Trophoblast cell (in vitro differentiated cells and primary cell): Measurements from ENCODE around the gene MPZL3.
A peak's percentile ranks its signal among the peaks of the same experiment; 100 is the strongest.

Experiments used
- DNase-seq, 2 donors: peaks; one replicate each; pipeline ENCODE4 v3.0.0-alpha.2; 2016
- H2AFZ ChIP-seq: 2 replicates; pipeline ENCODE4 v1.6.1; 2013; ENCODE audit warnings: low read length, moderate library complexity, mild to moderate bottlenecking; ENCODE audit not compliant: insufficient read depth, poor library complexity
- H2AK5ac ChIP-seq: 2 replicates; pipeline ENCODE4 v1.6.1; 2013; ENCODE audit warnings: mild to moderate bottlenecking, low read length
- H2BK120ac ChIP-seq: 2 replicates; pipeline ENCODE4 v1.6.1; 2013; ENCODE audit warnings: low read length, mild to moderate bottlenecking, moderate library complexity; ENCODE audit not compliant: insufficient read depth, poor library complexity
- H2BK12ac ChIP-seq: 2 replicates; pipeline ENCODE4 v1.6.1; 2013; ENCODE audit warnings: mild to moderate bottlenecking, low read length, moderate library complexity
- H2BK5ac ChIP-seq: 2 replicates; pipeline ENCODE4 v1.6.1; 2013; ENCODE audit warnings: low read length, low read depth, moderate library complexity, mild to moderate bottlenecking; ENCODE audit not compliant: poor library complexity
- H3K14ac ChIP-seq: 2 replicates; pipeline ENCODE4 v1.6.1; 2013; ENCODE audit warnings: mild to moderate bottlenecking, low read length
- H3K18ac ChIP-seq: 2 replicates; pipeline ENCODE4 v1.6.1; 2013; ENCODE audit warnings: mild to moderate bottlenecking, low read length
- H3K23ac ChIP-seq: 2 replicates; pipeline ENCODE4 v1.6.1; 2013; ENCODE audit warnings: low read length
- H3K27ac ChIP-seq: 2 replicates; pipeline ENCODE4 v1.5.1; 2013; ENCODE audit warnings: low read depth, mild to moderate bottlenecking, inconsistent platforms, low read length, moderate library complexity
- H3K27me3 ChIP-seq: 2 replicates; pipeline ENCODE4 v1.6.1; 2013; ENCODE audit warnings: inconsistent platforms, mild to moderate bottlenecking, low read length, moderate library complexity; ENCODE audit not compliant: insufficient read depth
- H3K36me3 ChIP-seq, 2 experiments: 1 replicate in 1 of 2; 2 replicates in 1 of 2; pipeline ENCODE4 v1.6.1; 2013; ENCODE audit warnings: low read length in 2 of 2, mild to moderate bottlenecking in 2 of 2, moderate library complexity in 1 of 2; ENCODE audit not compliant: insufficient read depth in 2 of 2, control insufficient read depth in 1 of 2
- H3K4ac ChIP-seq: 2 replicates; pipeline ENCODE4 v1.6.1; 2013; ENCODE audit warnings: low read depth, mild to moderate bottlenecking, low read length, moderate library complexity
- H3K4me1 ChIP-seq, 2 experiments: 1 replicate in 1 of 2; 2 replicates in 1 of 2; pipeline ENCODE4 v1.6.1; 2013; ENCODE audit warnings: low read length in 2 of 2, mild to moderate bottlenecking in 2 of 2, moderate library complexity in 1 of 2; ENCODE audit not compliant: insufficient read depth in 2 of 2, control insufficient read depth in 1 of 2
- H3K4me2 ChIP-seq: 2 replicates; pipeline ENCODE4 v1.6.1; 2013; ENCODE audit warnings: inconsistent platforms, mild to moderate bottlenecking, low read length, moderate library complexity
- H3K4me3 ChIP-seq: 2 replicates; pipeline ENCODE4 v1.5.1; 2013; ENCODE audit warnings: mild to moderate bottlenecking, low read depth, low read length, inconsistent platforms
- H3K79me1 ChIP-seq: one replicate; pipeline ENCODE4 v1.6.1; 2013; ENCODE audit warnings: low read length
- H3K79me2 ChIP-seq: 2 replicates; pipeline ENCODE4 v1.6.1; 2013; ENCODE audit warnings: low read length, mild to moderate bottlenecking; ENCODE audit not compliant: control insufficient read depth, insufficient read depth, poor library complexity
- H3K9ac ChIP-seq: 2 replicates; pipeline ENCODE4 v1.6.1; 2013; ENCODE audit warnings: mild to moderate bottlenecking, low read length
- H3K9me3 ChIP-seq: 2 replicates; pipeline ENCODE4 v1.6.1; 2013; ENCODE audit warnings: low read depth, mild to moderate bottlenecking, control low read depth, inconsistent platforms, low read length; ENCODE audit not compliant: insufficient read depth
- H4K12ac ChIP-seq: 2 replicates; pipeline ENCODE4 v1.6.1; 2013; ENCODE audit warnings: low read depth, mild to moderate bottlenecking, low read length, moderate library complexity
- H4K8ac ChIP-seq: 2 replicates; pipeline ENCODE4 v1.6.1; 2013; ENCODE audit warnings: low read depth, mild to moderate bottlenecking, low read length, moderate library complexity
- H4K91ac ChIP-seq: one replicate; pipeline ENCODE4 v1.6.1; 2013; ENCODE audit warnings: low read depth, mild to moderate bottlenecking, low read length, moderate library complexity
- WGBS: extraction: QIAGEN DNeasy Blood & Tissue Kit; methylation state at CpG from one replicate; pipeline ENCODE4 v1.1.7; 2013; ENCODE audit warnings: missing lambda C conversion rate; ENCODE audit not compliant: insufficient read length, insufficient coverage; ENCODE audit errors: extremely low coverage; 5-methylcytosine and 5-hydroxymethylcytosine counted together

Gene MPZL3

DNA sequence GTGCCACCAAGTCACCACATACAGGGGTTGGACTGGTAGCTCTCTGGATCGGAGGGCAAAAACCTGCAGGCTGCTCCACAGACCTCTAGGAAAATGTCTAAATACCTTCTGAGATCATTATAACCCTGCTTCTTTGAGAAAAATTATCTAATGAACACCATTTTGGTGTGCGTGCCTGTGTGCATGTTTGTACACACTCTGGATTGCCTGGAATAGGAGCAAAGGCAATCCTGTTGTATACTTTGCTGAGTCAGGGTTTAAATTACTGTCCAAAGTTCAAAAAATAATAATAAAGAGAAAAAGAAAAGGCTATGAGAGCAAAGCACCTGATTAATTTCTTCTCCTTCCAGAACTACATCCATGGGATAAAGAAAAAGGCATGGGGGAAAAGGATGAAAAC, 38.4 kb downstream of the MPZL3 start:
- Histone ChIP-seq H3K79me1 (no peaks in the 10 kb centered on the region), H3K9ac (no peak overlapping the region), H3K14ac (no peak overlapping the region), H3K27ac (no peak overlapping the region), H3K27me3 (no peaks in the 10 kb centered on the region), H3K9me3 (no peaks in the 10 kb centered on the region), H4K8ac (no peak overlapping the region), H4K91ac (no peak overlapping the region), H2BK12ac (no peak overlapping the region), H2BK120ac (no peak overlapping the region), H3K18ac (no peak overlapping the region), H3K4me2 (no peak overlapping the region), H3K79me2 (no peaks in the 10 kb centered on the region), H3K4me1 (peaks cover 0 to 2% of the 10 kb centered on the region in 2 experiments), H2AK5ac (no peak overlapping the region), H2BK5ac (no peak overlapping the region), H3K4me3 (no peak overlapping the region), H3K36me3 (no peaks in the 10 kb centered on the region), H3K23ac (no peak overlapping the region), H2AFZ (no peak overlapping the region), H4K12ac (no peak overlapping the region), H3K4ac (no peak overlapping the region)
- WGBS = no CpG with 5 or more reads among the region's 2 CpGs
- DNase-seq = no peak

DNA sequence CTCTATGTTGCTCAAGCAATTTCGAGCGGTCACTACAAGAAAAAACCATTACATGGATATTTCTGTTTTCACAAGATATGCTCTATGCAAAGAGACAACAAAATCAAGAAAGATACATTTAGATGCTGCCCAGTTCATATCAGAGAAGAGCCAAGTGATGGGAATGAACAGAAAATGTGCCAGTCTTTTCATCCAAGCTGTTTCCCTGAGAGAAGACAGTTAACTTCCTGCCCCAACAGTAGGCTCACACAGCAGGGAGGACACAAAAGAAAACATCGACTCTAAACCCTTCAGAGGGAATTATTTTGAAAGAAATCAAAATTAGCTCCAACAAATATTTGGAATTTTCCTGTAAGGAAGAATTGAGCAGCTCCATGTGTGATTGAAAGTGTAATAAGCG, 39.0 kb downstream of the MPZL3 start:
- Histone ChIP-seq H3K4me1 (peaks cover 0 to 2% of the 10 kb centered on the region in 2 experiments), H3K9ac (no peak overlapping the region), H3K14ac (no peak overlapping the region), H2AK5ac (no peak overlapping the region), H4K12ac (no peak overlapping the region), H3K4me3 (no peak overlapping the region), H3K27me3 (no peaks in the 10 kb centered on the region), H4K91ac (no peak overlapping the region), H3K79me1 (no peaks in the 10 kb centered on the region), H3K18ac (no peak overlapping the region), H2BK5ac (no peak overlapping the region), H4K8ac (no peak overlapping the region), H3K4ac (no peak overlapping the region), H3K23ac (no peak overlapping the region), H2AFZ (no peak overlapping the region), H3K9me3 (no peaks in the 10 kb centered on the region), H2BK120ac (no peak overlapping the region), H3K36me3 (no peaks in the 10 kb centered on the region), H3K27ac (no peak overlapping the region), H3K79me2 (no peaks in the 10 kb centered on the region), H2BK12ac (no peak overlapping the region), H3K4me2 (no peak overlapping the region)
- WGBS = no CpG with 5 or more reads among the region's 4 CpGs
- DNase-seq = no peak

DNA sequence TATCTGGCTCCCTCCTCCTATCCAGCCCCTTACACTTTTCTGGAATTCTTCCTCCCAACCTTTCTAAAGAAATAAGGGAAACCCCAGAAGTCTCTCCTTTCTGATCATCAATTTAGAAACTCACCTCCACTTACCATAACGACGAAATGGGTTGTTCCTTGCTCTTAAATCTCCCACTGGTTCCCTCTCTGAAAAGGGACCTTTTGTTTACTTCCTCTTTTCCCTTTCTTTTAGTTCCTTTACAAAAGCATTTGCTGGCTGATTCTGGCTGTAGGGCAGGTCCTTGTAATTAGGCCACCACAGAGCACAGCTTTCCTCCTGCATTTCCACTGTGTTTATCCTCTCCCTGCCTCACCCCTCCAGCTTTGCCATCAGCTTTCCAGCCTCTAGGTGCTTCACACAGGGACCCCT, 39.4 kb downstream of the MPZL3 start:
- Histone ChIP-seq H2AK5ac (no peak overlapping the region), H3K23ac (no peak overlapping the region), H3K27ac (no peak overlapping the region), H4K91ac (no peak overlapping the region), H4K8ac (no peak overlapping the region), H3K79me1 (no peaks in the 10 kb centered on the region), H2BK12ac (no peak overlapping the region), H3K9me3 (no peaks in the 10 kb centered on the region), H2BK120ac (no peak overlapping the region), H2BK5ac (no peak overlapping the region), H4K12ac (no peak overlapping the region), H3K4me3 (no peak overlapping the region), H3K4me1 (peaks cover 0 to 2% of the 10 kb centered on the region in 2 experiments), H3K4ac (no peak overlapping the region), H2AFZ (no peak overlapping the region), H3K27me3 (no peaks in the 10 kb centered on the region), H3K18ac (no peak overlapping the region), H3K4me2 (no peak overlapping the region), H3K79me2 (no peaks in the 10 kb centered on the region), H3K36me3 (no peaks in the 10 kb centered on the region), H3K9ac (no peak overlapping the region), H3K14ac (no peak overlapping the region)
- WGBS = no CpG with 5 or more reads among the region's 2 CpGs
- DNase-seq = no peak

DNA sequence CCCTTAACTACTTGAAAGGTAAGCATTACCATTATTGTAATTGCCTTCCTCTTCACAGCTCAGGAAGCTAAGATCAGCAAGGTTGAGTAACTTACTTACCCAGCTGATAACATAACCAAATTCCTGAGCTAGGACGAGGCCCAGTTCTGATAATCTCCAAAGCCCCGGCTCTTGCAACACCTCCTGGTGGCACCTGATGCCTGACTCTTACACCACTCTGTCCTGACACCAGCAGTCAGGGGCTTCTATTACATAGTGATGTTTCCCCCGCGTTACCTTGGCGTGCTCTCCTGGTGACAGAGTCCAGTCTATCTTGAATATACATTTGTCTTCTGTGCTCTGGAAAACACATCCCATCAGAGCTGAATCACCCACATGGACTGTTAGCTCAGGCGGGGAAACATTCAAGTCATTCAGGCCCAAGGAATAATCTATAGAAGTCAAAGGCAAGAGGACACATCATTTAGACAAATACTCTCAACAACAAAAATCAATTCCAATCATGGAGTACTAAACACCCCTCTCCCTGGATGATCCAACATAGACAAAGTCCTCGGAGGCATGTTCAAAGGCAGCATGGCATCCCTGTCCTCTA, 39.9 kb downstream of the MPZL3 start:
- Histone ChIP-seq H3K27me3 (no peaks in the 10 kb centered on the region), H4K12ac (no peak overlapping the region), H2AK5ac (no peak overlapping the region), H3K4me1 (peaks cover 0 to 2% of the 10 kb centered on the region in 2 experiments), H3K9ac (no peak overlapping the region), H3K27ac (no peak overlapping the region), H3K4me3 (no peak overlapping the region), H3K4me2 (no peak overlapping the region), H2BK120ac (no peak overlapping the region), H2AFZ (no peak overlapping the region), H3K23ac (no peak overlapping the region), H2BK12ac (no peak overlapping the region), H3K9me3 (no peaks in the 10 kb centered on the region), H2BK5ac (no peak overlapping the region), H3K79me1 (no peaks in the 10 kb centered on the region), H3K14ac (no peak overlapping the region), H3K4ac (no peak overlapping the region), H4K91ac (no peak overlapping the region), H4K8ac (no peak overlapping the region), H3K18ac (no peak overlapping the region), H3K36me3 (no peaks in the 10 kb centered on the region), H3K79me2 (no peaks in the 10 kb centered on the region)
- DNase-seq = peak; percentile 93 to 94
- no CpG with 5 or more reads among the region's 7 CpGs for whole genome bisulfite sequencing
